Left ventricle myocardium inferior (tissue), 1 donor: ENCODE results near the gene COTL1. TPM values are rescaled to one million over a fixed set of nuclear protein-coding genes. Genes with fewer than 3 reads are reported as not detected.

Experiments
- DNase-seq: peaks from one replicate; pipeline ENCODE4 v3.0.0-alpha.2; 2020
- H3K27ac ChIP-seq: fragments of 200-600 bp; replicated peaks from 2 replicates; pipeline ENCODE4 v1.8.0; 2021
- H3K27me3 ChIP-seq: fragments of 200-600 bp; 2 replicates; pipeline ENCODE4 v1.8.0; 2021; ENCODE audit warnings: low read depth
- H3K36me3 ChIP-seq: fragments of 200-600 bp; 2 replicates; pipeline ENCODE4 v1.8.0; 2021
- H3K4me1 ChIP-seq: fragments of 200-600 bp; 2 replicates; pipeline ENCODE4 v1.8.0; 2021
- H3K4me3 ChIP-seq: fragments of 200-600 bp; 2 replicates; pipeline ENCODE4 v1.8.0; 2021; ENCODE audit warnings: mild to moderate bottlenecking, moderate library complexity
- H3K9me3 ChIP-seq: fragments of 200-600 bp; replicated peaks from 2 replicates; pipeline ENCODE4 v1.8.0; 2021
- CTCF ChIP-seq: fragments of 200-600 bp; IDR thresholded peaks from 2 replicates; pipeline ENCODE4 v1.8.0; 2021; ENCODE audit warnings: antibody characterized with exemption, mild to moderate bottlenecking, borderline replicate concordance
- intact Hi-C: fragments of 100-400 bp; cut with micrococcal nuclease; formaldehyde crosslinking; loops from one replicate; pipeline ENCODE4 v1.11.0; 2022
- total RNA-seq: library from RNA; stranded (reverse); fragmentation: NEBNext Ultra II Directional; extraction: Animal tissue kit (Norgen Biotek cat#: 25700); gene quantifications from one replicate; pipeline ENCODE4 v1.2.1, GENCODE V29; 2021
- donor health status: DM: no; HTN: yes; CAD: no; lungs with severe emphysema.

COTL1 gene
- total RNA-seq, 1 donor from 2014 or later: 13.3 TPM

- H3K27ac ChIP-seq: peak overlapping the region; percentile 23
- no peak overlapping the region for H3K4me3 ChIP-seq
- DNase-seq: no peak
- peaks cover 18% of the 10 kb centered on the region for H3K27me3 ChIP-seq
- no peaks in the 10 kb centered on the region for H3K9me3 ChIP-seq
- no peaks in the 10 kb centered on the region for H3K36me3 ChIP-seq
- H3K4me1 ChIP-seq: peaks cover 36% of the 10 kb centered on the region
- intact Hi-C loops: no loop called here
- TF ChIP-seq CTCF: no peak
Measured at GRCh38 chr16:84598360-84598759, 19.5 kb downstream of the COTL1 start.

GRCh38 chr16:84597931-84598351 lies 19.9 kb downstream of the COTL1 start:
- intact Hi-C loops: no loop called here
- Histone ChIP-seq H3K4me3 (no peak overlapping the region), H3K36me3 (no peaks in the 10 kb centered on the region), H3K9me3 (no peaks in the 10 kb centered on the region), H3K27ac (peak overlapping the region; percentile 23), H3K27me3 (peaks cover 18% of the 10 kb centered on the region), H3K4me1 (peaks cover 36% of the 10 kb centered on the region)
- TF ChIP-seq CTCF: no peak
- no peak for DNase-seq

GRCh38 chr16:84597528-84597896 lies 20.4 kb downstream of the COTL1 start:
- H3K27me3 ChIP-seq: peaks cover 18% of the 10 kb centered on the region
- H3K27ac ChIP-seq: peak overlapping the region; percentile 23
- peaks cover 36% of the 10 kb centered on the region for H3K4me1 ChIP-seq
- DNase-seq: no peak
- H3K9me3 ChIP-seq: no peaks in the 10 kb centered on the region
- no peak overlapping the region for H3K4me3 ChIP-seq
- intact Hi-C loops: no loop called here
- no peak for TF ChIP-seq CTCF
- no peaks in the 10 kb centered on the region for H3K36me3 ChIP-seq

- Histone ChIP-seq H3K36me3 (no peaks in the 10 kb centered on the region), H3K4me3 (no peak overlapping the region), H3K4me1 (peaks cover 36% of the 10 kb centered on the region), H3K27ac (no peak overlapping the region), H3K27me3 (peaks cover 18% of the 10 kb centered on the region), H3K9me3 (no peaks in the 10 kb centered on the region)
- no peak for TF ChIP-seq CTCF
- no peak for DNase-seq
- intact Hi-C loops: no loop called here
Measured at GRCh38 chr16:84596801-84597527, 20.9 kb downstream of the COTL1 start.

- peaks cover 29% of the 10 kb centered on the region for H3K4me1 ChIP-seq
- intact Hi-C loops: no loop called here
- no peak for TF ChIP-seq CTCF
- peaks cover 18% of the 10 kb centered on the region for H3K27me3 ChIP-seq
- no peak overlapping the region for H3K27ac ChIP-seq
- no peaks in the 10 kb centered on the region for H3K9me3 ChIP-seq
- DNase-seq: no peak
- H3K36me3 ChIP-seq: no peaks in the 10 kb centered on the region
- H3K4me3 ChIP-seq: no peak overlapping the region
Measured at GRCh38 chr16:84596161-84596560, 21.7 kb downstream of the COTL1 start.
